ENCODE results near the gene ATP9A.

DNA sequence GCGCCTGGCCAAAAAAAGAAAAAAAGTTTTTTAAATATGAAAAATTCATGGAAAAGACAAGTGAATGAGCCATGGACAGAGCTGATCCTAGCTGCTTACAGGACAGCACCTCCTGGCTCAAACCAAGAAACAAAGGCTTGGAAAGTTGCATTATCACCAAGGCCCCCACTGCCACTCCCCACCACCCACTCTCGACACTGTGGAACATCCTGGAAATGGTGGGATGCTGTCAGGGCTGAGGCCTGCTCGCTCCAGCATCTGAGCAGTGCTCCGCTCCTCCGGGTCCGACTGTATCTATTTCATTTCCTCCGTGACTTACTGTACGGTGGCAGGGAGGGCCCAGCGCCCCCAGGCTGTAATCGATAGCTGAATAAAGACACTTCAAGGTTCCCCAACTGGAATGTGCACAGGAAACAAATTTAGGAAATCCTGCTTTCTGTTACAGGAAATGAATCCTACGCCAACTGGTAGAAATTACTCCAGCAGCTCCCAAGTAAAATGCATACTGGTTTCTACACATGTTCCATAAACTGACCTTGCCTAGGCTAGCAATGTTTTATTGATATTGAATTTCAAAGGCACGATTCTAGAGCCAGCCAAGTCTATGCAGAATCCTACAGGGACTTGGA, 116.2 kb downstream of the ATP9A start:
- TF ChIP-seq ZNF513 (tag by site-specific recombination; IDR thresholded peaks at IDR 0.05) (no peak), ZNF248 (tag by site-specific recombination; IDR thresholded peaks at IDR 0.05) (no peak), RBAK (tag by site-specific recombination; IDR thresholded peaks at IDR 0.05) (no peak), REPIN1 (tag by site-specific recombination; IDR thresholded peaks at IDR 0.05; ENCODE audit: low read depth) (no peak), GLI2 (tag by site-specific recombination; IDR thresholded peaks at IDR 0.05; ENCODE audit: borderline replicate concordance, low read depth) (no peak)
- TF ChIP-seq, protein P1, sequence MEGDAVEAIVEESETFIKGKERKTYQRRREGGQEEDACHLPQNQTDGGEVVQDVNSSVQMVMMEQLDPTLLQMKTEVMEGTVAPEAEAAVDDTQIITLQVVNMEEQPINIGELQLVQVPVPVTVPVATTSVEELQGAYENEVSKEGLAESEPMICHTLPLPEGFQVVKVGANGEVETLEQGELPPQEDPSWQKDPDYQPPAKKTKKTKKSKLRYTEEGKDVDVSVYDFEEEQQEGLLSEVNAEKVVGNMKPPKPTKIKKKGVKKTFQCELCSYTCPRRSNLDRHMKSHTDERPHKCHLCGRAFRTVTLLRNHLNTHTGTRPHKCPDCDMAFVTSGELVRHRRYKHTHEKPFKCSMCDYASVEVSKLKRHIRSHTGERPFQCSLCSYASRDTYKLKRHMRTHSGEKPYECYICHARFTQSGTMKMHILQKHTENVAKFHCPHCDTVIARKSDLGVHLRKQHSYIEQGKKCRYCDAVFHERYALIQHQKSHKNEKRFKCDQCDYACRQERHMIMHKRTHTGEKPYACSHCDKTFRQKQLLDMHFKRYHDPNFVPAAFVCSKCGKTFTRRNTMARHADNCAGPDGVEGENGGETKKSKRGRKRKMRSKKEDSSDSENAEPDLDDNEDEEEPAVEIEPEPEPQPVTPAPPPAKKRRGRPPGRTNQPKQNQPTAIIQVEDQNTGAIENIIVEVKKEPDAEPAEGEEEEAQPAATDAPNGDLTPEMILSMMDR (tag by site-specific recombination; IDR thresholded peaks at IDR 0.05), result no peak

Data from HEK293 (cell line).